ENCODE results near the gene RHOB. TPM values are rescaled to one million over a fixed set of nuclear protein-coding genes. Genes with fewer than 3 reads are reported as not detected.

The RHOB gene
- total and polyA plus RNA-seq, 2 of the 13 experiments (the other 11 are each of a cell fraction or from before 2014, with no cell fraction given), result 192 to 268 TPM

DNA sequence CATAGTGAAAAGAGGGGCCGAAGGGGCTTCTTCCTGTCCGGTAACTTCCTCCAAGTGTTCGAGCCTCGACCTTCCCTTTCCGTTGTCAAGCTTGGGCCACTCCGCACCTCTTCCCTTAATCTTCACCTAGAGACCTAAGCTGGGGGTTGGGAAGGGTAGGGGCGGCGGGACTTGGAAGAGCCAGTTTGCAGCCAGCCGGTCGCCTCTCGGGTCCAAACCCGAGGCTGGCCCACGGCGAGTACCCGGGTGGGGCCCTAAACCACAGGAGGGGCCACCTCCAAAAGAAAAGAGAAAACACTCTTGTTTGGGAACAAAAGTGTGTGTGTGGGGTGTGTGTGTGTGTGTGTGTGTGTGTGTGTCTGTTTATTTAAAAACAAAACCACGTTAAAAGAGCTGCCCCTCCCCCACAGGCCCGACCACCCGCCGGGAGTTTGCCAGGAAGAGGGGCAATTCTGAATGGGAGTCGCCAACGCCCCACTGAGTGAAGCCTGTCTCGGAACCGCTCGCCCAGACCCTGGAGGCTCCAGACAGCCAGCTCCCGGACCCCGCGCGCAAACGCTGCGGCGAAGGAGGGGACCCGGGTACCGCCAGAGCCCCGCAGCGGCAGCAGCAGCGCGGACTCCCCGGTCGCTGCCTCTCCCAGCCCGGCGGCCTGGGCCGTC lies 488 bp upstream of the RHOB start (continued):
- no peak for TF ChIP-seq XBP1 (CRISPR knock-in tag; IDR thresholded peaks at IDR 0.05)
- TF ChIP-seq CREM (IDR thresholded peaks at IDR 0.05), result no peak
- TF ChIP-seq CREM (CRISPR knock-in tag; IDR thresholded peaks at IDR 0.05), result no peak
- TF ChIP-seq, protein P1, sequence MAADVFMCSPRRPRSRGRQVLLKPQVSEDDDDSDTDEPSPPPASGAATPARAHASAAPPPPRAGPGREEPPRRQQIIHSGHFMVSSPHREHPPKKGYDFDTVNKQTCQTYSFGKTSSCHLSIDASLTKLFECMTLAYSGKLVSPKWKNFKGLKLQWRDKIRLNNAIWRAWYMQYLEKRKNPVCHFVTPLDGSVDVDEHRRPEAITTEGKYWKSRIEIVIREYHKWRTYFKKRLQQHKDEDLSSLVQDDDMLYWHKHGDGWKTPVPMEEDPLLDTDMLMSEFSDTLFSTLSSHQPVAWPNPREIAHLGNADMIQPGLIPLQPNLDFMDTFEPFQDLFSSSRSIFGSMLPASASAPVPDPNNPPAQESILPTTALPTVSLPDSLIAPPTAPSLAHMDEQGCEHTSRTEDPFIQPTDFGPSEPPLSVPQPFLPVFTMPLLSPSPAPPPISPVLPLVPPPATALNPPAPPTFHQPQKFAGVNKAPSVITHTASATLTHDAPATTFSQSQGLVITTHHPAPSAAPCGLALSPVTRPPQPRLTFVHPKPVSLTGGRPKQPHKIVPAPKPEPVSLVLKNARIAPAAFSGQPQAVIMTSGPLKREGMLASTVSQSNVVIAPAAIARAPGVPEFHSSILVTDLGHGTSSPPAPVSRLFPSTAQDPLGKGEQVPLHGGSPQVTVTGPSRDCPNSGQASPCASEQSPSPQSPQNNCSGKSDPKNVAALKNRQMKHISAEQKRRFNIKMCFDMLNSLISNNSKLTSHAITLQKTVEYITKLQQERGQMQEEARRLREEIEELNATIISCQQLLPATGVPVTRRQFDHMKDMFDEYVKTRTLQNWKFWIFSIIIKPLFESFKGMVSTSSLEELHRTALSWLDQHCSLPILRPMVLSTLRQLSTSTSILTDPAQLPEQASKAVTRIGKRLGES (CRISPR knock-in tag; IDR thresholded peaks at IDR 0.05; ENCODE audit: borderline replicate concordance), result no peak
- no peak; the same call in 1 of the 2 replicates for TF ChIP-seq FOXC1 (CRISPR knock-in tag; IDR thresholded peaks at IDR 0.05; ENCODE audit: borderline replicate concordance)
- TF ChIP-seq ATF7-NPFF (CRISPR knock-in tag; IDR thresholded peaks at IDR 0.05; ENCODE audit: low read depth), result no peak
- no peak for TF ChIP-seq RXRA (CRISPR knock-in tag; IDR thresholded peaks at IDR 0.05)
- TF ChIP-seq THAP11 (CRISPR knock-in tag; IDR thresholded peaks at IDR 0.05), result no peak
- no peak for TF ChIP-seq FOXJ3 (CRISPR knock-in tag; IDR thresholded peaks at IDR 0.05; ENCODE audit: borderline replicate concordance)
- no peak for TF ChIP-seq SMARCE1 (IDR thresholded peaks at IDR 0.05; ENCODE audit: borderline replicate concordance)
- no peak for TF ChIP-seq HCFC1 (IDR thresholded peaks at IDR 0.05; ENCODE audit: low read depth, low read length)
- no peak for TF ChIP-seq ZNF331 (CRISPR knock-in tag; IDR thresholded peaks at IDR 0.05)
- TF ChIP-seq, protein P2, sequence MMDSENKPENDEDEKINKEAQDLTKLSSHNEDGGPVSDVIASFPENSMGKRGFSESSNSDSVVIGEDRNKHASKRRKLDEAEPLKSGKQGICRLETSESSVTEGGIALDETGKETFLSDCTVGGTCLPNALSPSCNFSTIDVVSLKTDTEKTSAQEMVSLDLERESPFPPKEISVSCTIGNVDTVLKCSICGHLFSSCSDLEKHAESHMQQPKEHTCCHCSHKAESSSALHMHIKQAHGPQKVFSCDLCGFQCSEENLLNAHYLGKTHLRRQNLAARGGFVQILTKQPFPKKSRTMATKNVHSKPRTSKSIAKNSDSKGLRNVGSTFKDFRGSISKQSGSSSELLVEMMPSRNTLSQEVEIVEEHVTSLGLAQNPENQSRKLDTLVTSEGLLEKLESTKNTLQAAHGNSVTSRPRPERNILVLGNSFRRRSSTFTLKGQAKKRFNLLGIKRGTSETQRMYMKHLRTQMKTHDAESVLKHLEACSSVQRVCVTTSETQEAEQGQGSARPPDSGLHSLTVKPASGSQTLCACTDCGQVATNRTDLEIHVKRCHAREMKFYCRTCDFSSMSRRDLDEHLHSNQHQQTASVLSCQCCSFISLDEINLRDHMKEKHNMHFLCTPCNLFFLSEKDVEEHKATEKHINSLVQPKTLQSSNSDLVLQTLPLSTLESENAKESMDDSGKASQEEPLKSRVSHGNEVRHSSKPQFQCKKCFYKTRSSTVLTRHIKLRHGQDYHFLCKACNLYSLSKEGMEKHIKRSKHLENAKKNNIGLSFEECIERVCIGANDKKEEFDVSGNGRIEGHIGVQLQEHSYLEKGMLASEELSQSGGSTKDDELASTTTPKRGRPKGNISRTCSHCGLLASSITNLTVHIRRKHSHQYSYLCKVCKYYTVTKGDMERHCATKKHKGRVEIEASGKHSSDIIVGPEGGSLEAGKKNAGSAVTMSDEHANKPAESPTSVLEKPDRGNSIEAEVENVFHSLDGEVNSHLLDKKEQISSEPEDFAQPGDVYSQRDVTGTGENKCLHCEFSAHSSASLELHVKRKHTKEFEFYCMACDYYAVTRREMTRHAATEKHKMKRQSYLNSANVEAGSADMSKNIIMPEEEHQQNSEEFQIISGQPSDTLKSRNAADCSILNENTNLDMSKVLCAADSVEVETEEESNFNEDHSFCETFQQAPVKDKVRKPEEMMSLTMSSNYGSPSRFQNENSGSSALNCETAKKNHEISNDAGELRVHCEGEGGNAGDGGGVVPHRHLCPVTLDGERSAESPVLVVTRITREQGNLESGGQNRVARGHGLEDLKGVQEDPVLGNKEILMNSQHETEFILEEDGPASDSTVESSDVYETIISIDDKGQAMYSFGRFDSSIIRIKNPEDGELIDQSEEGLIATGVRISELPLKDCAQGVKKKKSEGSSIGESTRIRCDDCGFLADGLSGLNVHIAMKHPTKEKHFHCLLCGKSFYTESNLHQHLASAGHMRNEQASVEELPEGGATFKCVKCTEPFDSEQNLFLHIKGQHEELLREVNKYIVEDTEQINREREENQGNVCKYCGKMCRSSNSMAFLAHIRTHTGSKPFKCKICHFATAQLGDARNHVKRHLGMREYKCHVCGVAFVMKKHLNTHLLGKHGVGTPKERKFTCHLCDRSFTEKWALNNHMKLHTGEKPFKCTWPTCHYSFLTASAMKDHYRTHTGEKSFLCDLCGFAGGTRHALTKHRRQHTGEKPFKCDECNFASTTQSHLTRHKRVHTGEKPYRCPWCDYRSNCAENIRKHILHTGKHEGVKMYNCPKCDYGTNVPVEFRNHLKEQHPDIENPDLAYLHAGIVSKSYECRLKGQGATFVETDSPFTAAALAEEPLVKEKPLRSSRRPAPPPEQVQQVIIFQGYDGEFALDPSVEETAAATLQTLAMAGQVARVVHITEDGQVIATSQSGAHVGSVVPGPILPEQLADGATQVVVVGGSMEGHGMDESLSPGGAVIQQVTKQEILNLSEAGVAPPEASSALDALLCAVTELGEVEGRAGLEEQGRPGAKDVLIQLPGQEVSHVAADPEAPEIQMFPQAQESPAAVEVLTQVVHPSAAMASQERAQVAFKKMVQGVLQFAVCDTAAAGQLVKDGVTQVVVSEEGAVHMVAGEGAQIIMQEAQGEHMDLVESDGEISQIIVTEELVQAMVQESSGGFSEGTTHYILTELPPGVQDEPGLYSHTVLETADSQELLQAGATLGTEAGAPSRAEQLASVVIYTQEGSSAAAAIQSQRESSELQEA (CRISPR knock-in tag; IDR thresholded peaks at IDR 0.05; ENCODE audit: not compliant biosample characterization), result peak; percentile 89
- no peak for TF ChIP-seq REPIN1 (CRISPR knock-in tag; IDR thresholded peaks at IDR 0.05; ENCODE audit: borderline replicate concordance, low read depth)
- no peak; the same call in 1 of the 2 replicates for TF ChIP-seq MEIS2 (CRISPR knock-in tag; IDR thresholded peaks at IDR 0.05)
- TF ChIP-seq HOXD1 (CRISPR knock-in tag; IDR thresholded peaks at IDR 0.05), result no peak
- no peak for TF ChIP-seq NBN (conservative IDR thresholded peaks at IDR 0.05)
- TF ChIP-seq, protein P3, sequence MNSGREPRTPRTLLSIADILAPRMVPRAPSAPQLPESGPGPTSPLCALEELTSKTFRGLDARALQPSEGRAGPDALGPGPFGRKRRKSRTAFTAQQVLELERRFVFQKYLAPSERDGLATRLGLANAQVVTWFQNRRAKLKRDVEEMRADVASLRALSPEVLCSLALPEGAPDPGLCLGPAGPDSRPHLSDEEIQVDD (CRISPR knock-in tag; IDR thresholded peaks at IDR 0.05; ENCODE audit: borderline replicate concordance), result no peak
